ENCODE measurements around the gene FYB2. TPM values are rescaled to one million over a fixed set of nuclear protein-coding genes. Genes with fewer than 3 reads are reported as not detected.

The FYB2 gene
- total RNA-seq, 1 experiment from 2014 or later, result 0.48 TPM

- Histone ChIP-seq H3K18ac (ENCODE audit: insufficient read length, low read depth, low read length) (no peak overlapping the region), H3K14ac (ENCODE audit: insufficient read depth, low read length) (no peak overlapping the region), H2BK5ac (ENCODE audit: insufficient read length, low read length) (no peak overlapping the region), H2BK20ac (ENCODE audit: low read depth, low read length, poor library complexity, severe bottlenecking) (no peak overlapping the region), H2BK15ac (ENCODE audit: low read depth, low read length) (no peak overlapping the region), H2AK5ac (ENCODE audit: insufficient read length, low read length) (no peak overlapping the region), H3K23me2 (ENCODE audit: insufficient read length, low read depth, low read length, poor library complexity, severe bottlenecking) (no peaks in the 10 kb centered on the region), H2BK12ac (ENCODE audit: insufficient read length, low read depth, low read length) (no peak overlapping the region), H3K4ac (ENCODE audit: low read depth, low read length) (no peak overlapping the region), H3T11ph (ENCODE audit: low read length) (no peak overlapping the region), H2BK120ac (ENCODE audit: low read depth, low read length, poor library complexity, severe bottlenecking) (no peak overlapping the region), H3K9me3 (ENCODE audit: control insufficient read depth, low read depth, low read length) (no peaks in the 10 kb centered on the region), H3K56ac (ENCODE audit: insufficient read length, low read depth, low read length) (no peak overlapping the region), H3K79me1 (ENCODE audit: insufficient read depth, low read depth, low read length, poor library complexity, severe bottlenecking) (no peaks in the 10 kb centered on the region), H3K23ac (ENCODE audit: insufficient read length, low read depth, low read length) (no peak overlapping the region), H4K20me1 (ENCODE audit: control insufficient read depth, insufficient read depth, insufficient read length) (no peaks in the 10 kb centered on the region), H3K4me1 (ENCODE audit: insufficient read depth, low read length) (no peaks in the 10 kb centered on the region), H4K5ac (ENCODE audit: insufficient read length, low read depth, low read length) (no peak overlapping the region), H4K8ac (replicated peaks; ENCODE audit: insufficient read length, low read depth, low read length) (no peak overlapping the region), H4K91ac (ENCODE audit: insufficient read length, low read depth, low read length) (no peak overlapping the region), H3K79me2 (ENCODE audit: insufficient read depth, low read length) (no peaks in the 10 kb centered on the region), H3K27me3 (ENCODE audit: insufficient read depth, low read length) (no peaks in the 10 kb centered on the region), H3K9ac (ENCODE audit: extremely low read depth, insufficient read length, low read length) (no peak overlapping the region), H2AFZ (ENCODE audit: low read length) (no peak overlapping the region), H3K27ac (ENCODE audit: insufficient read length, low read depth, low read length) (no peak overlapping the region), H3K4me2 (ENCODE audit: insufficient read depth, insufficient read length, low read length) (no peak overlapping the region)
- no peak for DNase-seq
- H3K9me3 Mint-ChIP-seq, result no peaks in the 10 kb centered on the region
- no CpG with 5 or more reads among the region's 1 CpG for WGBS (ENCODE audit: extremely low coverage, insufficient read length, low lambda C conversion rate)
- no peaks in the 10 kb centered on the region for H3K36me3 Mint-ChIP-seq (ENCODE audit: insufficient read depth in 1 of 3, low read depth in 3 of 3)
- no peak overlapping the region for H3K4me3 Mint-ChIP-seq
- TF ChIP-seq, protein P1, sequence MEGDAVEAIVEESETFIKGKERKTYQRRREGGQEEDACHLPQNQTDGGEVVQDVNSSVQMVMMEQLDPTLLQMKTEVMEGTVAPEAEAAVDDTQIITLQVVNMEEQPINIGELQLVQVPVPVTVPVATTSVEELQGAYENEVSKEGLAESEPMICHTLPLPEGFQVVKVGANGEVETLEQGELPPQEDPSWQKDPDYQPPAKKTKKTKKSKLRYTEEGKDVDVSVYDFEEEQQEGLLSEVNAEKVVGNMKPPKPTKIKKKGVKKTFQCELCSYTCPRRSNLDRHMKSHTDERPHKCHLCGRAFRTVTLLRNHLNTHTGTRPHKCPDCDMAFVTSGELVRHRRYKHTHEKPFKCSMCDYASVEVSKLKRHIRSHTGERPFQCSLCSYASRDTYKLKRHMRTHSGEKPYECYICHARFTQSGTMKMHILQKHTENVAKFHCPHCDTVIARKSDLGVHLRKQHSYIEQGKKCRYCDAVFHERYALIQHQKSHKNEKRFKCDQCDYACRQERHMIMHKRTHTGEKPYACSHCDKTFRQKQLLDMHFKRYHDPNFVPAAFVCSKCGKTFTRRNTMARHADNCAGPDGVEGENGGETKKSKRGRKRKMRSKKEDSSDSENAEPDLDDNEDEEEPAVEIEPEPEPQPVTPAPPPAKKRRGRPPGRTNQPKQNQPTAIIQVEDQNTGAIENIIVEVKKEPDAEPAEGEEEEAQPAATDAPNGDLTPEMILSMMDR (conservative IDR thresholded peaks at IDR 0.05), result no peak
- H3K27ac Mint-ChIP-seq, result no peak overlapping the region
- peaks cover 34 to 36% of the 10 kb centered on the region in 2 experiments for H3K4me1 Mint-ChIP-seq
- H3K27me3 Mint-ChIP-seq (ENCODE audit: low read depth), result peaks cover 22% of the 10 kb centered on the region
Observed at GRCh38 chr1:56821462-56821797, 2.2 kb upstream of the FYB2 start.

Measured in H9 (cell line).